NCI-H345 treated with DMSO at 0.1 percent for 48 hours (cell line): ENCODE data around the gene FAHD1.
"Not testable (repeated sequence)": the region's sequence is repeated elsewhere in the genome, so short reads cannot be mapped to it uniquely, and the experiment has no call there.

Experiments used
- DNase-seq: peaks from one replicate; lab custom pipeline; 2025; ENCODE audit not compliant: unreplicated experiment; lab: John Stamatoyannopoulos, UW

Gene FAHD1

DNA sequence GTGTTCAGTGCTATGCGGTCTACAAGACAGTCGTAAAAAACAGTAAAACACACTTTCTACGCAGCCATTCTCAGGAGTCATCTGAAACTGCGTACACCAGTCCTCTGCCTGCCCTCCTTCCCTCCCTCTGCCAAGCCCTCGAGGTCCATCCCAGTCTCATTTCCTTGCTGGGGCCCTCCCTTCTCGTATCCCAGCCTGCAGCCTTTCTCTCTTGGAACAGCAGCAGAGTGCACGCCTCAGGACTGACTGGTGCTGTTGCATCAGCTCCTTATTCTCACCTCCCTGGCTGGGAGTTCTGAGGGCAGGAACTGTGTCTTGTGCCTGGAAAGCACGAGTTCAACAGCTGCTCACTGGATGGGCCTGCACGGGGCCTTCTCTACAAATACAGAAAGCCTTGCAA lies 12.5 kb downstream of the FAHD1 start:
- DNase-seq = no peak

DNA sequence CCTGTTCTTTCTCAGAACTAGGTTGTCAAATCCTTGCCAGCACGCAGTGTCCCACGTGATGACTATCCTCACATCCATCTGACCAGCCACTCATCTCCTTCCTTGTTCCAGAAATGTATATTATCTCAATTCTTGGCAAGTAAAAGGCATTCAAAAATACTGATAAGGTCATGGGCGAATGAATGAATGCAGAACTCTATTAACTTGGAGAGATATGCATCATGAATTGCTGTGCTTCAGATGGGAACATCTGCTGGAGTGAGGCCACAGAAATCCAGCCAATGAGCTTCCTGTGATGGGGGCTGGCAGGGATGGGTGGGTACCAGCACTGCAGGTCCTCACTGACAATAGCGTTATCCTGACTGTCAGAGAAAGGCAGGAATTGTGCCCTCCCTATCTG lies 19.0 kb downstream of the FAHD1 start:
- DNase-seq = no peak

DNA sequence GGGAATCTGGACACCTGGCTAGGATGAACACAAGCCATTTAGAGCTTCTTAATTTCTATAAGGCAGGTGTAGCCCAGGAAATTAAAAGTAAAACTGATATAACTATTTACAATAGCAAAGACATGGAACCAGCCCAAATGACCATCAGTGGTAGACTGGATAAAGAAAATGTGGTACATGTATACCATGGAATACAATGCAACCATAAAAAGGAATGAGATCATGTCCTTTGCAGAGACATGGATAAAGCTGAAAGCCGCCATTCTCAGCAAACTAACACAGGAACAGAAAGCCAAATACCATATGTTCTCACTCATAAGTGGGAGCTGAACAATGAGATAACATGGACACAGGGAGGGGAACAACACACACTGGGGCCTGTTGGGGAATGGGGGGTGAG lies 19.4 kb downstream of the FAHD1 start:
- DNase-seq = no peak

DNA sequence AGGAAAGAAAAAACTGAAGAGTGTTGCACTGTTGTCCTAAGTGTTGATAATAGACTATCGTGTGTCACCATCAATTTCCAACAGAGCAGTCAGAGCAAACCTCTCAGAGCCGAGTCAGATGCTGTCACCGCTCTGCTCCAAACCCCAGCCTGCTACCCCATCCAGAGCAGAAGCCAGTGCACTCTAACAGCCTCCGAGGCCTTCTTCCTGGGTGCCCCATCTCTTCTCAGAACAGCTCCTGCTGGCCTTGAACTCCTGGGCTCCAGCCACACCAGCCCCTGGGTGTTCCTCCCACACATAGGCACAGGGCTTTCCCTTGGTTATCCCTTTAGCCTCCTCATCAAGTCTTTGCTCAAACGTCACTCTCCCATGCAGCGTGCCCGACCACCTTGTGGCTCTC lies 24.0 kb downstream of the FAHD1 start:
- no peak for DNase-seq

DNA sequence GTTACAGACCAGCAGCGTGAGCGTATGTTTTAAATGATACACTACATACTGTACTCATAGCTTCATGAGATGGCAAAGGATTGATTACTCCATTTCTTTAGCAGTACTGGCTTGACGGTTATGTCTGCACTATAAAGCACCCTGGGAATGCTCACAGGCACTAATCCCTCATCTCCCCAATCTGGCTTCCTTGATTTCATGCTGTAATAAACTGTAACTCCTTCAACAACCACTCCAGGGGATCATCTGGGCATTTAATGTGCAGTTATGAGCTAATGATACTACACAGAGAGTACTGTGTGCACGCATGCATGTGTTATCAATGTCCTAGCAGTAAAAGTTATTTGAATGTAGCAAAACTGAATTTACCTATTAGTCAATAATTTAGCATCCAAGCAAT lies 24.8 kb downstream of the FAHD1 start:
- no peak for DNase-seq

DNA sequence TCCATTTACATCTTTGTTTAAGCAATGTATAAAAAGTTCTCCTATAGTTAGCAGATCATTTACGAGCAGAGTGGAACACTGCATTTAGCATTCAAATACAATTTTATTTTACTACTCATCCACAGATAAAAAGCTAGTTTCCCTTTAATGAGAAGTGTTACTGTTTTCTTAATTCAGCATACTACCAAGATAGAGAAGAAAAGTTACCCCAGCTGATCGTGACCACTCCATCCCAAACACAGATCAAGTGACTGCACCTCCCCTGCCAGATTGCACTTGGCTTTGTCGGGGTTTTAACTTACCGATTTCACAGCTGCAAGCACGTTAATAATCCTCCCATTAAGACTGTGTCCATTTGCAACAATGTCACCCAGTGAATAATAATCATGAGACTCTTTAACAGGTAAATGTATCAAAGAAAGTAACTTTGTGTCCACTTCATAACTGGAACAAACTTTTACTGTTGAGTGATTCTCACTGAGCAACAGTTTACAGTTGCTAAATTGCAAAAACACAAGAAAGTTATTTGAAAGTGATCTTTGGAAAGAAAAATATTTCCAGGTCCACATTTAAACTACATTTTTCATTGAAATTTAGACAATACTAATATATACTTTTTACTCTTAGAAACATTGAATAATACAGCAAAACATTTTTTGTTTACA lies 30.6 kb downstream of the FAHD1 start:
- DNase-seq = no peak

DNA sequence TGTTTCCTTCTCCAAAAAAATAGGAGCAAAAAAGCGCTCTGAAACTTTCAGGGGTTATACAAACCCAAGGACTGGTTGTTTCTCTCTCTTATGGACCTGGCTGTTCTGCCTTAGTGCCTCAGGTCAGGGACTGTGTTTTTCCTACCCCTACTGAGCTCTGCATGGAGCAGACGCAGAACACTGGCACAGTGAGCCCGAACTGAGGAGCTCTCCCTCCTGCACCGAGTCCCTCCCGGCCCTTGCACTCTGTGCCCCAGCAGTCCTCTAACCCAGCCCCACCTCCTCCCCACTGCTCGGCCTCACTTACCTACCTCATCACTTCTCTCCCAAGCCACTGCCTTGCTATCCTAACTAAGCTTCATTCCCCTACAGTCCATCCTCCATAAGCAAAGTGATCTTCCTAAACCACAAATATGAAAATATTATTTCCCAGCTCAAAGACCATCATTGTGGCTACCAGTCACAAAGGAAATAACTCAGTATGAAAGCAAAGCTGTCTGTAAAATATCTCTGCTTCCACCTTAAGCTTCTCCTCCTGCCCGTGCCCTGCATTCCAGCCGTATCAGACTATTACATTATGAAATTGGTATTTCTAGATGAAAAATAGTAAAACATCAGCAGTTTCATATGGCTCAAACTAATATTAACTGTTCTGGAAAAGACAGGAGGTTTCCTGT lies 31.3 kb downstream of the FAHD1 start:
- DNase-seq = no peak

DNA sequence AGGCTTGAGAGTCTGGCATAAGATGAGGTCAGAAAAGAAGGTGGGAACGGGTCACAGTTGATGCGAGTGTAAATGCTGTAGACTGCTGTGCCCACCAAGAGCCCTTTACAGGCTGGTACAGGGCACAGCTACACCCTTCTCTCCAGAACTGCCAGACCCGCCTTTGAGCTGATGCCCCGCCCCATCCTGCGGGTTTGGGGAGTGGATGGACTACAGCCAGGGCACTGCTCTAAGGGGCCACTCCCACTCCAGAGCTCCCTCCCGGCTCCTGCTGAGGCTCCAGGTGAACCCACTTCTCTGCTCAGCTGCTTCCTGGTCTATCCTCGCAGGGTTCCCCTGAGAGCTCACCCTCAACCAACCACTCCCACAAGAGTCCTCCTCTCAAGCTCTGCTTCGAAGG lies 32.6 kb downstream of the FAHD1 start:
- DNase-seq = no peak

DNA sequence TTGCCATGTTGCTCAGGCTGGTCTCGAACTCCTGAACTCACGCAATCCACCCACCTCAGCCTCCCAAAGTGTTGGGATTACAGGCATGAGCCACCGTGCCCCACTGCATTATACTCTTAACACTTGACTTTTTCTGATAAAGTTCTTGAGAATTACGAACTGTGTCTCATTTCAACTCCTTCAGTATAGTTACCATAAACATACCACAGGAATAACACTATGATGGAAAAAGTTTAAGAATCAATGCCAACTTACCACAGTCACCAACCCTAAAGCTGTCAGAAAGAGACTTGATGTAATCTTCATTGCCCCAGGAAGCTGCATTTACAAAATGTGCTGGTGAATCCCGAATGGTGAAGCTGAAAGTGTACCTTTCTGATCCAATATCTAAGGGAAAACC lies 34.7 kb downstream of the FAHD1 start:
- no peak for DNase-seq

DNA sequence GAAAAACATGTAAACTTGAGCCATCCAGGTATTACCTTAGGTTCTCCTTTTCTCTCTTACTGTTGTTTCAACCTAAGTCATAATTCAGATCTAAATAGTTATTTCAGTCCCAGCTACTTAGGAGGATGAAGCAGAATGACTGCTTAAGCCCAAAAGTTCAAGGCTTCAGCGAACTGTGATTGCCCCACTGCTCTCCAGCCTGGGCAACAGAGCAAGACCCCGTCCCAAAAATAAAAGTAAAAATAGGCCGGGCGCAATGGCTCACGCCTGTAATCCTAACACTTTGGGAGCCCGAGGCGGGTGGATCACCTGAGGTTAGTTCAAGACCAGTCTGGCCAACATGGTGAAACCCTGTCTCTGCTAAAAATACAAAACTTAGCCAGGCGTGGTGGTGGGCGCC lies 35.4 kb downstream of the FAHD1 start:
- DNase-seq = no peak

DNA sequence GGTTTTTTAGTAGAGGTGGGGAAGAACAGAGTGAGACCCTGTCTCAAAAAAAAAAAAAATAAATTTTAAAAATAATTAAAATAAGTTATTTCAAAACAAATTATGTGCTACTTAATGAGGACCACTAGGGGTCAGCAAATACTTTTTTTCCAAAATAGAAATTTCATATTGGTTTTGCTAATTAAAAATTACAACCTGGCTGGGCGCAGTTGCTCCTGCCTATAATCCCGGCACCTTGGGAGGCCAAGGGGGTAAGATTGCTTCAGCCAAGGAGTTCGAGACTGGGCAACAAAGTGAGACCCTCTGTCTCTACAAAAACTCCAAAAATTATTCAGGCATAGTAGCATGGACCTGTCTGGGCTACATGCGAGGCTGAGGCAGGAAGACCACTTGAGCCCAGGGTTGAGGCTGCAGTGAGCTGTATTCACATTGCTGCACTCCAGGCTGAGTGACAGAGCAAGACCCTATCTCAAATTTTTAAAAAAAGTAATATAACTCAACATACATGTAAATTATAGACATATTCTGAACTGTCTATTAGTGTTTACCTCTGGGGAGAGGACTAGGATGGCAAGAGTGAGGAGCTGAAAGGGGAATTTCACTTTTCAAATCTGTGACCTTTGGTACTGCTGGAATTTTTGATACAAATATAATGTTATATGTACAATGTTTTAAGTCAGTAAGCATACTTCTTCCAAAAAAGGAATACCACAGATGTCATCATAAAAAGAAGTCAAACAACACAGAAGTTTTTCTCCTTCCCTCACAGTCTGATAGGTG lies 36.9 kb downstream of the FAHD1 start:
- DNase-seq = peak; percentile 41

DNA sequence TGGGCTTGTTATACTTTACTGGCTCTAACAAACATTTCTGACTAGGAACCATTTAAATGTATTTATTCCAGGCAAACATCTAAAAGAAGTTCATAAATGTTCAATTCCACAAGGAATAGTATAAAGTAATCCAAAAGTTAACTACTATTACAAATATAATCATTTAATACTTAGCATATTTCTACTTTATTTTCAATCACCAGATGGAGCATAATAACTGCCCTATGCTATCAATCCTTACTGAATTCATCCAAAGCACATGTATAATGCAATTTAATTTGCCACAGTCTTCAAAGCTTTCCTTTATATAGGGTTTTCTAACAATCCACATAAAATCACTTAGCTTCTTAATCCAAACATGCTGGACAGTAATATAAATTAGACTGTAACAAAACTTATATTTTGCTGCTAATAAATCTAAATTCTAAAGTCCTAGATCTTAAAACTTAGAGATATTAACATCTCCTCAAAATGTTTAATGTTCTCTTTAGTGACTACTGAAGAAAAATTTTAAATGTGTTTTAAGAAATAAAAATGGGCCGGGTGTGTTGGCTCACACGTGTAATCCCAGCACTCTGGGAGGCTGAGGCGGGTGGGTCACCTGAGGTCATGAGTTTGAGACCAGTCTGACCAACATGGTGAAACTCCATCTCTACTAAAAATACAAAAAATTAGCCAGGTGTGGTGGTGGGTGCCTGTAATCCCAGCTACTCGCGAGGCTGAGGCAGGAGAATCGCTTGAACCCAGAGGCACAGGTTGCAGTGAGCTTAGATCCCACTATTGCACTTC lies 39.1 kb downstream of the FAHD1 start:
- no peak for DNase-seq

DNA sequence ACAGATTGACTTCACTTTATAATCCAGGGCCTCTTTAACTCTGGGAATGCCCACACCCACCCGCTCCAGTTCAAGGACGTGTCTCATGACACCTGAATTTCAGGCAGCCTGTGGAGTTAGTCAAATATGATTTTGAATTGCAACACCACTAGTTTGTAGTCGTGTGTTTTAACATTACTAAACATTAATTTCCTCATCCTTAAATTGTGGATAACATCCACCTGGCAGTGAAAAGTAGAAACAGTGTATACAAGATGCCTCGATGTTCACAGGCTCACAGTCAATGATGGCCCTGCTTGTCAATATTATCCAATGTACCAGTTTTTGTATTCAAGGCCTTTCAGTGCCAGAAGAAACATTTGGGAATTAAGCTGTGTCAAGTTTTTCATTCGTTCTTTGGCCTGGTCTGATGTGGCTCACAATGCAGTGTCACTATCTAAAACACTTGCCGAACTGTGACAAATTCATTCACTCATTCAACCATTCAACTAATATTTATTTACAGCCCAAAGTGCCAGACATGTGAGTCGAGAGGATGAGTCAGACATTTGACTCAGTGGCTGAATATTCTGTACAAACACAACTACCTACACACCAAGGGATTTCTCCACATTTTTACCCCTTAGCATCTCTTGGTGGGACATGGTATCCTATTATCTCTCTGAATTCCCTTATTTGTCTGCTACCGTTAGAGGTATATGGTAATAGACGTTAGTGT lies 43.5 kb downstream of the FAHD1 start:
- DNase-seq = peak; percentile 76

DNA sequence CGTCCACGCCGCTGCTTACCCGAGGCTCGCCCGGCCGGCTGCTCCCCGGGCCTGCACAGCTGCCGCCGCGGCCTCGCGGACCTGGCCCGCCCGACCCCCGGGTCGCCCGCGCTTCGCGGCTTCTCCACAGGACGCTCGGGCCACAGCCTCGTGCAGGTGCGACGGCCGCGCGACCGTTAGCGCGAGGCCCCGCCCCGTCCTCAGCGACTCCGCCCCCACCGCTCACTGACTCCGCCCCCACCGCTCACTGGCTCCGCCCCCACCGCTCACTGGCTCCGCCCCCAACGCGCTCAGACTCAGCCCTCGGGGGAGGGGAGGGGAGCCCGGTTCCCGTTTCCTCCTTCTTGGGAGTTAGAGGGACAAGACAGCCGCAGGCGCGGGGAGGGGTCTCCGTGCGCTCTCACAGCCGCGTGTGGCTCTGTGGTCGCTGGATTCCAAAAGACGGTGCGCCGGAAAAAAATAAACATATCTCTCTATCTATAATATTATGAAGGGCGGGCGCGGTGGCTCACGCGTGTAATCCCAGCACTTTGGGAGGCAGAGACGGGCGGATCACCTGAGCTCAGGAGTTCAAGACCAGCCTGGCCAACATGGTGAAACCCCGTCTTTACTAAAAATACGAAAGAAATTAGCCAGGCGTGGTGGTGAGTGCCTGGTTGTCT lies 45.1 kb downstream of the FAHD1 start, which contains the start of gene MEIOB:
Gene MEIOB, minus strand, starts transcription at position 191 of the 662 bp plus-strand sequence. CDS start 3,989 bp downstream, outside the sequence.
- no peak for DNase-seq

DNA sequence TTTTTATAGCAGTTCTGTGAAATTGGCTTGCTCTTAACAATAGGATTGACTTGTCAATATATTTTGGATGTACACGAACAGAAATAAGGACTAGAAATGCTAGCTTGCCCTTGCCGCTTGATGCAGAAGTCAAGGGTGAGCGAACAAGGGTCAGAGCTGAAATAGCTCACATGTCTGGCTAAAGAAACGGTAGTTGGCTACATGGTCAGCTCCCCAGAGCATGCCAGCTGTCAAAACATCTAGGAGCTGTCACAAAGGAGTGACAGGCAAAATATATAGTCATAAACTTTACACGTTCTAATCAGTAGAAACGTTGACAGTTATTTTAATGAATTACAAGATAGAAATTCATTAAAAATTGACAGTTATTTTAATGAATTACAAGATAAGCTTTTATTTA lies 47.8 kb downstream of the FAHD1 start:
- DNase-seq = no peak

DNA sequence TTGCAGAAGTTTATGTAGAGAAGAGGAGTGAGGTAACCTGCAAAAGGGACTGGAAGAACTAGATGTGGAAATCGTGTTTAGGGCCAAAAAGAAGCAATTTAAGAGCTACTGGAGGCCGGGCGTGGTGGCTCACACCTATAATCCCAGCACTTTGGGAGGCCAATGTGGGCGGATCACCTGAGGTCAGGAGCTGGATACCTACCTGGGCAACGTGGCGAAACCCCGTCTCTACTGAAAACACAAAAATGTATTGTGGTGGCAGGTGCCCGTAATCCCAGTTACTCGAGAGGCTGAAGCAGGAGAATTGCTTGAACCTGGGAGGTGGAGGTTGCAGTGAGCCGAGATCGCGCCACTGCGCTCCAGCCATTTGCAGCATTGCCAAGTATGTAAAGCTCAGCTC lies 49.1 kb downstream of the FAHD1 start:
- not testable (repeated sequence) for DNase-seq

DNA sequence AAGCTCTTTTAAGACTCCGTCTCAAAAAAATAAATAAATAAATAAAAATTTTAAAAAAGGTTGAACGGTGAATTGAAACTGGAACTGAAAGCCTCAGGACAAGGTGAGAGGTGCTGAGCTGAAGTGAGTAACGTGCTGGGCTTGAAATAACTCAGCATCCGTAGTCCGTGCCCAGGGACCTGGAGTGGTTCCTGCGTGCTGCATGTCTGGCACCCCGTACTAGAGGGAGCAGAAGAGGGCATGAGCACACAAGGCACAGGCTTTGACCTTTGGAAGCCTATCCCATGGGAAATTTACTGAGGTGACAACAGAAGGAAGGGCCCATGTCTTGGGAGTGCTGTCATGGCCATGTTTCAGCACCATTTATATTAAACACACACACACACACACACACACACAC lies 49.5 kb downstream of the FAHD1 start:
- no peak for DNase-seq

DNA sequence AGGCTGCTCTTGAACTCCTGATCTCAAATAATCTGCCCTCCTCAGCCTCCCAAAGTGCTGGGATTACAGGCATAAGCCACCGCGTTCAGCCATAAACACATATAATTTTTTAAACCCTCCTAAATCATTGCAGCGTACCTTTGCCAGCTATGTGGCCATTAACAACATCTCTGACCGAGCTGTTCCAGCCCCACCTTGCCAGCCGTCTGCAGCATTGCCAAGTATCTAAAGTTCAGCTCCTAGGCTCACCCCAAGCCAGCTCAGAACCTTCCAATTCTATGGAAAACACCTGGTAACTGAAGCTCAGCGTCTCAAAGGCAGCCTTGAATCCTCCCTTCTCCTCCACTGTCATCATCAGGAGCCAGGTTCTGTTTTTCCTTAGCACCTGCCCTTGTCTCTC lies 50.1 kb downstream of the FAHD1 start:
- DNase-seq = no peak

DNA sequence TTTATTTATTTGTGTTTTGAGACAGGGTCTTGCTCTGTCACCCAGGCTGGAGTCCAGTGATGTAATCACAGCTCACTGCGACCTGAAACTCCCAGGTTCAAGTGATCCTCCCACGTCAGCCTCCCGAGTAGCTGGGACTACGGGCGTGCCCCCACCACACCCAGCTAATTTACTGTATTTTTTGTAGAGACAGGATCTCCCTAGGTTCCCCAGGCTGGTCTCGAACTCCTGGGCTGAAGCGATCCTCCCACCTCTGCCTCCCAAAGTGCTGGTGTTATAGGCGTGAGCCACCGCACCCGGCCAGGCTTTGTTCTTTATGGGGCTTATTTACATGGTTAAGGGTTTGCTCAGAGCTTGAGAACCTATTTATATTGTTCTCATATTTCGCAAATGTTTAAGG lies 50.8 kb downstream of the FAHD1 start:
- DNase-seq = peak; percentile 30

DNA sequence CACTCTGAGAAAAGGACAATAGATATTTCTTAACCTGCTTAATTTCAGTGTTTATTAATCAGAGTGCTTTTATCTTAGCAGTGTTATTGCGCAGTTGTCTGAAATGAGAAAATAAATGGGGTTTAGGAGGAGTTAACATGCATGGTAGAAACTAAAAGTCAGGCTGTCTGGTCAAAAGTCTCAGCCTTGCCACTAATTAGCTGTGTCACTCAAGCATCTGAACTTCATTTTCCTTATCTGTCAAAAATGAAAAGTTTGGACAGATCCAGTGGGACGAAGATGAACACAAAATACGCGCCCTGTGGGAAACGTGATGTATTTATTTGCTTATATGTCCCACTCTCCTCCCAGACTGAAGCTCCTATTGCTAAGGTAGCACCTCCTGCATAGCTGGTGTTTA lies 51.2 kb downstream of the FAHD1 start:
- no peak for DNase-seq
